Measurements from ENCODE around the gene PCNX1.
"Not testable (repeated sequence)": the region's sequence is repeated elsewhere in the genome, so short reads cannot be mapped to it uniquely, and the experiment has no call there.

PCNX1 gene

DNA sequence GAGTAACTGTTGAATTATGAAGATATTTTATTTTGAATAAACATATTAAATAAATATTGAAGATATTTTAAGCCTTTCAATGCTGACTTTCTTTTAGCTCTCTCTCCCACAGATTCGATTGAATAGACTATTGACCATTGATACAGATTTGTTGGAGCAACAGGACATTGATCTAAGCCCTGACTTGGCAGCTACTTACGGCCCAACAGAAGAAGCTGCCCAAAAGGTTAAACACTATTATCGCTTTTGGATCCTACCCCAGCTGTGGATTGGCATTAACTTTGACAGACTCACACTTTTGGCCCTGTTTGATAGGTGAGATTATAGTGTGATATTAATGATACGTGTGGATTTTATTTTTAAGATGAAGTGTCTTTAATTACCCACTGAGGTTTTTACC is 105.6 kb downstream of the PCNX1 start:
- no peaks in the 10 kb centered on the region for H3K9me3 ChIP-seq (ENCODE audit: control insufficient read depth, insufficient read depth, low read length)
- no peak overlapping the region for H3K9ac ChIP-seq (ENCODE audit: low read depth, low read length)
- no peaks in the 10 kb centered on the region for H3K4me1 ChIP-seq (ENCODE audit: insufficient read depth, low read length)
- H3K36me3 ChIP-seq (ENCODE audit: insufficient read depth, low read length): no peaks in the 10 kb centered on the region

DNA sequence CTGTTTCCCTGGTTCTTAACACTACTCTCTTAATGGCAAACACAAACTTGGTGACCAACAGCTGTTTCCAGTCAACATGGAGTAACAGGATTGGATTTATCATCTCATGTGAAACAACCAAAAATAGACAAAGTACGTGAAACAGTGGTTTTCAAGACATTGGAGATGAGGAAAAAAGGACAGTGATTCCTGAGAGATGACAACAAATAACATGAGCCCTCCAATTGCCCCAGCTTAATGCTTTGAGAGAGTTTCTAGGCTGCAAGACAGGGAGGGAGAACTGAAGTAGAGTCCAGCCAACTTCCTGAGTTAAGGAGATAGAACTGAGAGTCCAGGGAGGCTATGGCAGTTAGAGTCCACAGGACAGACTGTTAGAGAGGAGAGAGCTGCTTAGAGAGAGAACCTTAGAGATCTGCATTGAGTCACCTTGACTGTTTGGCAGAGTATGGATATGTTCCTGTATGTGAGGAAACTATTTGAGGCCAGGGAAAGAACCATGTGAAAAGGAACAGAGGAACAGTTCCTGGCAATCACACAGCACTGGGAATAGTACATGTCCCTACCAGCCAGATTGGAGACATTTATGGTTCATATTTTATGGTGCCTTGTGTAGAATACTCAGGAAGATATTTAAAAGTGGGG is 106.4 kb downstream of the PCNX1 start:
- H3K9ac ChIP-seq (ENCODE audit: low read depth, low read length): no peak overlapping the region
- H3K4me1 ChIP-seq (ENCODE audit: insufficient read depth, low read length): no peaks in the 10 kb centered on the region
- H3K36me3 ChIP-seq (ENCODE audit: insufficient read depth, low read length): no peaks in the 10 kb centered on the region
- no peaks in the 10 kb centered on the region for H3K9me3 ChIP-seq (ENCODE audit: control insufficient read depth, insufficient read depth, low read length)

GRCh38 chr14:71019917-71020316 is 112.7 kb downstream of the PCNX1 start:
- H3K9me3 ChIP-seq (ENCODE audit: control insufficient read depth, insufficient read depth, low read length); H3K9ac ChIP-seq (ENCODE audit: low read depth, low read length); H3K36me3 ChIP-seq (ENCODE audit: insufficient read depth, low read length); H3K4me1 ChIP-seq (ENCODE audit: insufficient read depth, low read length): not testable (repeated sequence)

- Histone ChIP-seq H3K9ac (ENCODE audit: low read depth, low read length) (no peak overlapping the region), H3K9me3 (ENCODE audit: control insufficient read depth, insufficient read depth, low read length) (no peaks in the 10 kb centered on the region), H3K36me3 (ENCODE audit: insufficient read depth, low read length) (no peaks in the 10 kb centered on the region), H3K4me1 (ENCODE audit: insufficient read depth, low read length) (no peaks in the 10 kb centered on the region)
Observed at GRCh38 chr14:71021347-71022011, 114.2 kb downstream of the PCNX1 start.

DNA sequence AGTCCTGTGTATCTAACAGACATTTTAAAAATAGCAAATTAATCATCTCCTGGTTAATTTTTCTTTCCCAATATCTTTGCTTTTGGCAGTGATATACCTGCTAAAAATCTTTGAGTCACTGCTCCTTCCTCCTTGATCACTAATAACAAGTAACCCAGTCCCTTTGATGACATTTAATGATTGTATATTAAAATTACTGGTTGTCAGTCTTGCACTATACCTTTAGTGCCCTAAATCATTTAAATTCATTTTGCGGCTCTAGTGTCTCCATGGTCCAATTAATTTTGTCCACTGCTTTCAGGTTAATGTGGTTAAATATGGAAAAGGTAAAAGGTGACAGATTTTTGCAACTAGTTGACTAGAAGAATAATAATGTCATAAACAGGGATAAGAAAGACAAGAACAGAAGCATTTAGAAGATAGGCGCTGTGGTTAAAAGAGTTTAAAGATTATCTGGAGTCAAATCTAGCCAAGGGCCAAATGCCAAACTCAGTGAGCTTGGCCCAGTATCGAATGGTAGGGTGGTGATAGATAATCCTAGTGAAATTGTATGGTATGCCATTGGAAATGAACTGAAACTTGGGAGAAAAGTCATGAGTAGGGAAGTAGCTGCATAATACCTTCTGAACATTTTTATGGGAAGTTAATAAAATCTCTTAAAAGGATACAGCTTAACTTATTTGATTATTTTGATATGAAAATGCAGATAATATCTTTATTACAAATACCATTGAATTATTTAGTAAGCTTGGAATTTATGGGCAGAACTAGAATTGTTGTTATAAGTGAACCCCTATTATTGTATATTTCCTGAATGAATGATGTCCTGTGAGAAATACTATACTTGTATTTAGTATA is 115.0 kb downstream of the PCNX1 start:
- no peaks in the 10 kb centered on the region for H3K4me1 ChIP-seq (ENCODE audit: insufficient read depth, low read length)
- H3K9ac ChIP-seq (ENCODE audit: low read depth, low read length): no peak overlapping the region

DNA sequence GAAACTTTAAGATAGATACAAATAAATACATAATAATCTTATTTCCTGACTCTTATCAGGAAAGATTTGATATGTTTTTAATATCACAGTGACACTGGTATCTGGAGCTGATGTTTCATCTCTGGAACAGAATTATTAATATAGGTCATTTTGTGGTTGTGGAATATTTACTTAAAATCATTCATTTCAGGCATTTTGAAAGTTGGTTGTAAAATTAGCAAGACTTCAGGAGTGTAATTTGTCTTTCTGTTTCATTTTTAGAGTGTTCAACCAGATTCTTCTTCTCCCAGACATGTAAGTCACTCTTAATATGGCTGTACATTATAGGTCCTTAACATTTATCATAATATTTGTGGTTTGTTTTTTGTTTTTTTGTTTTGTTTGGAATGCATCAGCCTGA is 115.7 kb downstream of the PCNX1 start:
- H3K9me3 ChIP-seq (ENCODE audit: control insufficient read depth, insufficient read depth, low read length): no peaks in the 10 kb centered on the region
- no peaks in the 10 kb centered on the region for H3K36me3 ChIP-seq (ENCODE audit: insufficient read depth, low read length)
- H3K4me1 ChIP-seq (ENCODE audit: insufficient read depth, low read length): no peaks in the 10 kb centered on the region
- H3K9ac ChIP-seq (ENCODE audit: low read depth, low read length): no peak overlapping the region

More for the DNA sequence above, 115.0 kb downstream of the PCNX1 start:
- Histone ChIP-seq H3K36me3 (ENCODE audit: insufficient read depth, low read length) (no peaks in the 10 kb centered on the region), H3K9me3 (ENCODE audit: control insufficient read depth, insufficient read depth, low read length) (no peaks in the 10 kb centered on the region)

DNA sequence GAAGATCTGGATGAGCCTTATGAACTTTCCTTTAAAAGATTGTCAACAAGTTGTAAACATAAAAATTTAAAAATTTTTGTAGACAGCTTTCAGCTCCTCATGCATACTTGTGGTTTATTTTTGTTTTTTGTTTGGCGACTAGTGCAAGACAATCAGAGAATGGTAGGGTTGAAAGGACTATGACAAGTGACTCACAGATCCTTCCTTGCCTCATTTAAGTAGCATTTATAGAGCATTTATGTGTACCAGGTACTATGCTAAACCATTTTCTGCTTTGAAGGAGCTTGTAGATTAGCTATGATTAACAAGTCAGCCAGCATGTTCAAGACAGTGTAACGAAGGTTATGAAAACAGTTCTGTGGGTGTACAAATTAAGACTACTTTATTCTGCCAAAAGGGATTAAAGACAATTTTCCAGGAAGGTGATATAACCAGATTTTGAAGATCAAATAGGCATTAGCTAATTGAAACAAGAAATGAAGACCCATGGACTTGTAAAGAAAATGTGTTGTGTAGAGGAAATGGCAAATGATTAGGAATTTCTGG is 122.0 kb downstream of the PCNX1 start:
- Histone ChIP-seq H3K9ac (ENCODE audit: low read depth, low read length) (no peak overlapping the region), H3K36me3 (ENCODE audit: insufficient read depth, low read length) (peaks cover 8% of the 10 kb centered on the region), H3K4me1 (ENCODE audit: insufficient read depth, low read length) (no peaks in the 10 kb centered on the region), H3K9me3 (ENCODE audit: control insufficient read depth, insufficient read depth, low read length) (no peaks in the 10 kb centered on the region)

DNA sequence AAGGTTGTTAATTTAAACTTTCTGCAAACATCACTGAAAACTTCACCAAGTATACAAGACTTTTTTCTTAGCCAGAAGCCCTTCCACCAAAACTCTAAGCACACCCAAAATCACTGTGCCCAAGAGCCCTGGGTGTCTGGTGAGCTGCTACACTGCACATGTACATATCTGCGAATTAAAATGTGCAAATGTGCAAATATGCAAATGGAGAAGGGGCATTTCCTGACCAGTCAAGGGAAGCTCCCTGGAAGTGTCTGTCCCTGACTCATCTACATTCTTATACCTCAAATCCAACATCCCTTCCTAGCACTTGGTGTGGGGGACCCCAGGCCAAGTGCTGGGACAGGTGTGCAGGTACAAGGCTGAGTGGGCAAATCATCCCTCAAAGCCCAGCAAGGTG is 123.7 kb downstream of the PCNX1 start:
- no peak overlapping the region for H3K9ac ChIP-seq (ENCODE audit: low read depth, low read length)
- peaks cover 9% of the 10 kb centered on the region for H3K36me3 ChIP-seq (ENCODE audit: insufficient read depth, low read length)
- no peaks in the 10 kb centered on the region for H3K9me3 ChIP-seq (ENCODE audit: control insufficient read depth, insufficient read depth, low read length)
- no peaks in the 10 kb centered on the region for H3K4me1 ChIP-seq (ENCODE audit: insufficient read depth, low read length)

DNA sequence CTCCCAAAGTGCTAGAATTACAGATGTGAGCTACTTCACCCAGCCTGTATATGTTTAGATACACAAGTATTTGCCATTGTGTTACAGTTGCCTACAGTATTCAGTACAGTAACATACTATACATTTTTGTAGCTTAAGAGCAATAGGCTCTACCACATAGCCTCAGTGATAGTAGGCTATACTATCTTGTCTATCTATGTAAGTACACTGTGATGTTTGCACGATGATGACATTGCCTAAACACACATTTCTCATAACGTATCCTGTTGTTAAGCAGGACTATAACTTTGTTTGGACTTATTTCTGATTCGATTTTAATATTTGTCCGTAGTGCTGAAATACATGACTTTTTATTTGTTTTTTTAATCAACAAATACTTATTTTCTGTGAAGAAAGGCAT is 129.2 kb downstream of the PCNX1 start:
- Histone ChIP-seq H3K9ac (ENCODE audit: low read depth, low read length) (no peak overlapping the region), H3K4me1 (ENCODE audit: insufficient read depth, low read length) (no peaks in the 10 kb centered on the region), H3K9me3 (ENCODE audit: control insufficient read depth, insufficient read depth, low read length) (no peaks in the 10 kb centered on the region), H3K36me3 (ENCODE audit: insufficient read depth, low read length) (peaks cover 13% of the 10 kb centered on the region)

GRCh38 chr14:71048393-71048792 is 141.1 kb downstream of the PCNX1 start:
- Histone ChIP-seq H3K36me3 (ENCODE audit: insufficient read depth, low read length) (no peaks in the 10 kb centered on the region; the same call in 1 of the 2 replicates), H3K4me1 (ENCODE audit: insufficient read depth, low read length) (no peaks in the 10 kb centered on the region), H3K9ac (ENCODE audit: low read depth, low read length) (no peak overlapping the region), H3K9me3 (ENCODE audit: control insufficient read depth, insufficient read depth, low read length) (no peaks in the 10 kb centered on the region)

DNA sequence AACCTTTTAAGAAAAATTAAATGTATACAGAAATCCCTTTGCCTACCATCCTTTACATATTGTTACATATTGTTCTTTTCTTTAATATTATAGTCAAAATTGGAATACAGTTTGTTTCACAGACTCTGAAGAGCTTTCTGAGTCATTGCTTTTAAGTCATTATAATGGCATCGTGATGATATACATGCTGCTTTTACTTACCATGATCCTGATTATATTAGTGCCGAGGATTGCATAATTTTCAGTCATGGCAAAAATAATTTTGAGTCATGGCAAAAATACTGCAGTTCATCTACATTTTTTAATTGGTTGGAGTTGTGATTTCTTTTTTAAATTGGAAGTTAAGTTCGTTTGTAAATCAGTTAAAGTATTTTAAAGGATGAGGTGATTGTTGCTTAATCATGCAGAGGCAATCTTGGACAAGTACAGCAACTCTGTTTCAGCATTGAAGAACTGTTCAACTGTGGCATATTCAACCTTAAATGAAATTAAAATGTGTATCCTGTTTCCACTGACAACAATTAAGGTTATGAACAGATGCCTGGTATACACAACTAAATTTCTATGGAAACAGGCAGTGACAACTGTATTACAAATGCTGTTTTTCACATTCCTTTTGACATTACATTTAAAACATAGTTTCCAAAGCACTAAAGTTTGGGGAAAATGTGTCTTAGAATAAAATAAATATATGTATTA is 142.3 kb downstream of the PCNX1 start:
- Histone ChIP-seq H3K9me3 (ENCODE audit: control insufficient read depth, insufficient read depth, low read length) (no peaks in the 10 kb centered on the region), H3K4me1 (ENCODE audit: insufficient read depth, low read length) (no peaks in the 10 kb centered on the region), H3K9ac (ENCODE audit: low read depth, low read length) (no peak overlapping the region), H3K36me3 (ENCODE audit: insufficient read depth, low read length) (no peaks in the 10 kb centered on the region)

DNA sequence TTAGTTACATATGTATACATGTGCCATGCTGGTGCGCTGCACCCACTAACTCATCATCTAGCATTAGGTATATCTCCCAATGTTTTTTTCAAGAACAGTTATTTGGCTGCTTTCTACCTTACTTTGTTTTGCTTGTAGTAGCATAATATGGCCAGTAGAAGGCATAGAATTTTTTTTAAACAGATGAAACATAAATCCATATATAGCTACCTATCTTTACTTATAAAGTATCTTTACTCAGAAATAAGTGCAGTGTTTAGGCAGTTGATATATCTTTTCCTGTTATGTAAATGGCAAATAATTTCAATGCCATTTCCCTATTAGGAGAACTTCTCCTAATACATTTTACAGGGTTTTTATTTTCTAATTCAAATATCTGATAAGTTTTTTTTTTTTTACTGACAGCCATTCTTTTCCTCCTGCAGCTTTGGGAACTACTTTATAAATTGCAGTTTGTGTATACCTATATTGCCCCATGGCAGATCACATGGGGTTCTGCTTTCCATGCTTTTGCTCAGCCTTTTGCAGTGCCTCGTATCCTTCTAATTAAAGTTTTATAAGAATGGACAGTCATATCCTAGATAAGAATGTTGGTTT is 143.1 kb downstream of the PCNX1 start:
- Histone ChIP-seq H3K9ac (ENCODE audit: low read depth, low read length) (no peak overlapping the region), H3K9me3 (ENCODE audit: control insufficient read depth, insufficient read depth, low read length) (no peaks in the 10 kb centered on the region), H3K36me3 (ENCODE audit: insufficient read depth, low read length) (no peaks in the 10 kb centered on the region), H3K4me1 (ENCODE audit: insufficient read depth, low read length) (no peaks in the 10 kb centered on the region)

- H3K9me3 ChIP-seq (ENCODE audit: control insufficient read depth, insufficient read depth, low read length): no peaks in the 10 kb centered on the region
- H3K36me3 ChIP-seq (ENCODE audit: insufficient read depth, low read length): peaks cover 7% of the 10 kb centered on the region
- no peak overlapping the region for H3K9ac ChIP-seq (ENCODE audit: low read depth, low read length)
- no peaks in the 10 kb centered on the region for H3K4me1 ChIP-seq (ENCODE audit: insufficient read depth, low read length)
Observed at GRCh38 chr14:71054706-71055105, 147.4 kb downstream of the PCNX1 start.

DNA sequence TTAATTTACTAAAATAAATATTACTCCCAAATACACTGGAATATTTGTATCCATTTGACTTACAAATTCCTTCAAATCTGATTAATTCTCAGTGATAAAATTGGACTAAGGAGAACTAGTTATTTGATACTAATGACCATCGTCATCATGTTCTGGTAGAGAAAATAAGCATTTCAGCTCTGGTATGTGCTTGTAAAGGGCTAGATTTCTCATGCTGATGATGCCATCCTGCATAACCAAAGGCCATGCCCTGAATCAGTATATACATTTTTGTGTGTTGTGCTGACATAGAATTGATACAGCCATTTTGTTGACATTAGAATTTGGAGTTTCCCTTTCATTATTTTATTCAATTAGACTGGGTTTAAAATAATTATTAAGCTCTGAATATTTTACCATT is 148.9 kb downstream of the PCNX1 start:
- Histone ChIP-seq H3K36me3 (ENCODE audit: insufficient read depth, low read length) (peaks cover 15% of the 10 kb centered on the region), H3K4me1 (ENCODE audit: insufficient read depth, low read length) (no peaks in the 10 kb centered on the region), H3K9me3 (ENCODE audit: control insufficient read depth, insufficient read depth, low read length) (no peaks in the 10 kb centered on the region), H3K9ac (ENCODE audit: low read depth, low read length) (no peak overlapping the region)
